Activated naive CD4-positive, alpha-beta T cell treated with anti-CD3 and anti-CD28 coated beads, Interleukin-2, amount 10 ng/mL, durations not matched to agents 7 days and 5 days (primary cell): ENCODE data around the gene KLF13.

Experiments
- CTCF ChIA-PET: fragments of 350-600 bp; sonication (Branson Sonifier 250); formaldehyde crosslinking; loops from one replicate; lab custom pipeline; 2021; ENCODE audit warnings: antibody characterized with exemption; lab: Charles Lee
- DNase-seq: peaks from one replicate; pipeline ENCODE4 v3.0.0-alpha.2; 2020
- H3K27ac Mint-ChIP-seq: one replicate; pipeline ENCODE4 v1.8.0; 2021; ENCODE audit warnings: mild to moderate bottlenecking, moderate library complexity, mixed read lengths
- H3K27me3 Mint-ChIP-seq: one replicate; pipeline ENCODE4 v1.8.0; 2021; ENCODE audit warnings: mild to moderate bottlenecking, mixed read lengths
- H3K36me3 Mint-ChIP-seq: one replicate; pipeline ENCODE4 v1.8.0; 2021; ENCODE audit warnings: mixed read lengths
- H3K4me1 Mint-ChIP-seq: one replicate; pipeline ENCODE4 v1.8.0; 2021; ENCODE audit warnings: mixed read lengths
- H3K4me3 Mint-ChIP-seq: one replicate; pipeline ENCODE4 v1.8.0; 2021; ENCODE audit warnings: mild to moderate bottlenecking, moderate library complexity, mixed read lengths
- H3K9me3 Mint-ChIP-seq: one replicate; pipeline ENCODE4 v1.8.0; 2021; ENCODE audit warnings: mixed read lengths

KLF13 gene

GRCh38 chr15:31303726-31304648, 22.6 kb upstream of the KLF13 start:
- Mint-ChIP-seq H3K4me1 (peaks cover 39% of the 10 kb centered on the region), H3K9me3 (no peaks in the 10 kb centered on the region), H3K4me3 (no peak overlapping the region), H3K36me3 (no peaks in the 10 kb centered on the region), H3K27me3 (peaks cover 40% of the 10 kb centered on the region), H3K27ac (no peak overlapping the region)
- no peak for DNase-seq
- CTCF ChIA-PET = interaction anchor here (0.6 to 2.0 kb wide), 6 partner anchors 8 to 531 kb away, joined by 3 to 5 read pairs (median 4); partner anchors contain the start of gene KLF13

- H3K36me3 Mint-ChIP-seq = no peaks in the 10 kb centered on the region
- no peak for DNase-seq
- peaks cover 48% of the 10 kb centered on the region for H3K27me3 Mint-ChIP-seq
- H3K4me3 Mint-ChIP-seq = no peak overlapping the region
- H3K27ac Mint-ChIP-seq = no peak overlapping the region
- no peaks in the 10 kb centered on the region for H3K9me3 Mint-ChIP-seq
- CTCF ChIA-PET = interaction anchor here (2.0 kb wide), 1 partner anchor 90 kb away, joined by 5 read pairs; no protein-coding TSS in a partner anchor
- H3K4me1 Mint-ChIP-seq = peaks cover 45% of the 10 kb centered on the region
These were observed 21.8 kb upstream of the KLF13 start for GRCh38 chr15:31304751-31305365.

GRCh38 chr15:31305375-31305774, 21.3 kb upstream of the KLF13 start:
- Mint-ChIP-seq H3K27me3 (peaks cover 53% of the 10 kb centered on the region), H3K36me3 (no peaks in the 10 kb centered on the region), H3K4me3 (no peak overlapping the region), H3K27ac (no peak overlapping the region), H3K4me1 (peaks cover 47% of the 10 kb centered on the region), H3K9me3 (no peaks in the 10 kb centered on the region)
- no peak for DNase-seq
- CTCF ChIA-PET = interaction anchor here (0.9 to 1.4 kb wide), 2 partner anchors 9 to 91 kb away, joined by 3 to 4 read pairs; no protein-coding TSS in a partner anchor

GRCh38 chr15:31305796-31306425, 20.7 kb upstream of the KLF13 start:
- no peaks in the 10 kb centered on the region for H3K9me3 Mint-ChIP-seq
- H3K27ac Mint-ChIP-seq = no peak overlapping the region
- no peak overlapping the region for H3K4me3 Mint-ChIP-seq
- H3K36me3 Mint-ChIP-seq = no peaks in the 10 kb centered on the region
- peaks cover 47% of the 10 kb centered on the region for H3K4me1 Mint-ChIP-seq
- peaks cover 58% of the 10 kb centered on the region for H3K27me3 Mint-ChIP-seq
- DNase-seq = no peak
- CTCF ChIA-PET = interaction anchor here (0.9 to 1.4 kb wide), 2 partner anchors 10 to 92 kb away, joined by 3 to 4 read pairs; no protein-coding TSS in a partner anchor

- CTCF ChIA-PET = interaction anchor here (1.4 kb wide), 1 partner anchor 11 kb away, joined by 4 read pairs; no protein-coding TSS in a partner anchor
- Mint-ChIP-seq H3K9me3 (no peaks in the 10 kb centered on the region), H3K27ac (no peak overlapping the region), H3K27me3 (peaks cover 62% of the 10 kb centered on the region), H3K4me3 (no peak overlapping the region), H3K4me1 (peaks cover 47% of the 10 kb centered on the region), H3K36me3 (no peaks in the 10 kb centered on the region)
- no peak for DNase-seq
These were observed 20.0 kb upstream of the KLF13 start for GRCh38 chr15:31306426-31307269.

- Mint-ChIP-seq H3K36me3 (peaks cover under 1% of the 10 kb centered on the region), H3K27ac (no peak overlapping the region), H3K9me3 (no peaks in the 10 kb centered on the region), H3K27me3 (peaks cover 68% of the 10 kb centered on the region), H3K4me1 (peaks cover 46% of the 10 kb centered on the region), H3K4me3 (no peak overlapping the region)
- DNase-seq = no peak
- CTCF ChIA-PET = no interaction called here
These were observed 19.1 kb upstream of the KLF13 start for GRCh38 chr15:31307270-31308184.

- Mint-ChIP-seq H3K27ac (no peak overlapping the region), H3K9me3 (peaks cover 2% of the 10 kb centered on the region), H3K4me3 (no peak overlapping the region), H3K27me3 (peaks cover 72% of the 10 kb centered on the region), H3K4me1 (peaks cover 44% of the 10 kb centered on the region), H3K36me3 (peaks cover 3% of the 10 kb centered on the region)
- CTCF ChIA-PET = no interaction called here
- no peak for DNase-seq
These were observed 18.4 kb upstream of the KLF13 start for GRCh38 chr15:31308185-31308639.

- peaks cover 31% of the 10 kb centered on the region for H3K4me1 Mint-ChIP-seq
These were observed 16.6 kb upstream of the KLF13 start for GRCh38 chr15:31309893-31310606.

GRCh38 chr15:31311735-31312619, 14.7 kb upstream of the KLF13 start:
- Mint-ChIP-seq H3K27me3 (peaks cover 52% of the 10 kb centered on the region), H3K4me3 (no peak overlapping the region), H3K4me1 (peaks cover 41% of the 10 kb centered on the region), H3K36me3 (peaks cover 8% of the 10 kb centered on the region), H3K27ac (no peak overlapping the region), H3K9me3 (peaks cover 11% of the 10 kb centered on the region)
- CTCF ChIA-PET = interaction anchor here (0.9 to 1.2 kb wide), 3 partner anchors 9 to 178 kb away, joined by 3 to 4 read pairs (median 3); no protein-coding TSS in a partner anchor
- DNase-seq = no peak

More at GRCh38 chr15:31309893-31310606, 16.6 kb upstream of the KLF13 start:
- peaks cover 11% of the 10 kb centered on the region for H3K9me3 Mint-ChIP-seq
- CTCF ChIA-PET = no interaction called here
- no peak for DNase-seq
- H3K27ac Mint-ChIP-seq = no peak overlapping the region
- no peak overlapping the region for H3K4me3 Mint-ChIP-seq
- H3K36me3 Mint-ChIP-seq = peaks cover 5% of the 10 kb centered on the region
- H3K27me3 Mint-ChIP-seq = peaks cover 67% of the 10 kb centered on the region

GRCh38 chr15:31313223-31313622, 13.4 kb upstream of the KLF13 start:
- Mint-ChIP-seq H3K27ac (no peak overlapping the region), H3K4me1 (peaks cover 46% of the 10 kb centered on the region), H3K36me3 (peaks cover 8% of the 10 kb centered on the region), H3K27me3 (peaks cover 44% of the 10 kb centered on the region), H3K4me3 (no peak overlapping the region), H3K9me3 (peaks cover 11% of the 10 kb centered on the region)
- no peak for DNase-seq
- CTCF ChIA-PET = interaction anchor here (1.2 kb wide), 1 partner anchor 12 kb away, joined by 3 read pairs; no protein-coding TSS in a partner anchor

GRCh38 chr15:31314380-31314779, 12.3 kb upstream of the KLF13 start:
- CTCF ChIA-PET = interaction anchor here (0.5 kb wide), 1 partner anchor 351 kb away, joined by 3 read pairs; no protein-coding TSS in a partner anchor
- H3K9me3 Mint-ChIP-seq = peaks cover 11% of the 10 kb centered on the region
- peaks cover 35% of the 10 kb centered on the region for H3K27me3 Mint-ChIP-seq
- H3K4me3 Mint-ChIP-seq = no peak overlapping the region
- DNase-seq = no peak
- peaks cover 41% of the 10 kb centered on the region for H3K4me1 Mint-ChIP-seq
- peaks cover 9% of the 10 kb centered on the region for H3K36me3 Mint-ChIP-seq
- H3K27ac Mint-ChIP-seq = no peak overlapping the region
